Activated B cell treated with CpG ODN at 0.5 μM for 24 hours (primary cell): ENCODE data around the gene KATNIP. TPM values are rescaled to one million over a fixed set of nuclear protein-coding genes. Genes with fewer than 3 reads are reported as not detected.

Experiments used
- ATAC-seq: fragments of 200-7000 bp; cut with Tn5 transposase; one replicate; pipeline ENCODE4 v1.10.0; 2021; ENCODE audit warnings: low read depth, mild to moderate bottlenecking, moderate library complexity
- CTCF ChIA-PET: fragments of 350-600 bp; sonication (Branson Sonifier 250); formaldehyde crosslinking; loops from one replicate; lab custom pipeline; 2021; ENCODE audit warnings: antibody characterized with exemption; lab: Charles Lee
- POLR2A ChIA-PET: fragments of 350-600 bp; sonication (Branson Sonifier 250); formaldehyde crosslinking; loops from one replicate; lab custom pipeline; 2021; ENCODE audit warnings: antibody characterized with exemption; lab: Charles Lee
- DNase-seq: peaks from one replicate; pipeline ENCODE4 v3.0.0; 2022
- H3K27ac Mint-ChIP-seq: one replicate; pipeline ENCODE4 v1.8.0; 2020; ENCODE audit warnings: mixed read lengths
- H3K27me3 Mint-ChIP-seq: one replicate; pipeline ENCODE4 v1.8.0; 2021; ENCODE audit warnings: mixed read lengths
- H3K36me3 Mint-ChIP-seq: one replicate; pipeline ENCODE4 v1.8.0; 2021; ENCODE audit warnings: low read depth, mixed read lengths
- H3K4me1 Mint-ChIP-seq: one replicate; pipeline ENCODE4 v1.8.0; 2021; ENCODE audit warnings: mixed read lengths
- H3K4me3 Mint-ChIP-seq: one replicate; pipeline ENCODE4 v1.8.0; 2020; ENCODE audit warnings: mild to moderate bottlenecking, mixed read lengths
- H3K9me3 Mint-ChIP-seq: one replicate; pipeline ENCODE4 v1.8.0; 2020; ENCODE audit warnings: mixed read lengths
- intact Hi-C: fragments of 100-400 bp; cut with micrococcal nuclease; formaldehyde crosslinking; loops from one replicate; pipeline ENCODE4 v1.15.1; 2024
- total RNA-seq: library from RNA; stranded (reverse); gene quantifications from 2 replicates; pipeline ENCODE4 v1.2.3, GENCODE V29; 2022
- TF ChIP-seq, protein P1 (sequence below): fragments of 200-600 bp; IDR thresholded peaks from one replicate; pipeline ENCODE4 v1.8.0; 2022; ENCODE audit warnings: antibody characterized with exemption, mild to moderate bottlenecking

The KATNIP gene
- total RNA-seq, 1 donor from 2014 or later = 40.4 TPM

DNA sequence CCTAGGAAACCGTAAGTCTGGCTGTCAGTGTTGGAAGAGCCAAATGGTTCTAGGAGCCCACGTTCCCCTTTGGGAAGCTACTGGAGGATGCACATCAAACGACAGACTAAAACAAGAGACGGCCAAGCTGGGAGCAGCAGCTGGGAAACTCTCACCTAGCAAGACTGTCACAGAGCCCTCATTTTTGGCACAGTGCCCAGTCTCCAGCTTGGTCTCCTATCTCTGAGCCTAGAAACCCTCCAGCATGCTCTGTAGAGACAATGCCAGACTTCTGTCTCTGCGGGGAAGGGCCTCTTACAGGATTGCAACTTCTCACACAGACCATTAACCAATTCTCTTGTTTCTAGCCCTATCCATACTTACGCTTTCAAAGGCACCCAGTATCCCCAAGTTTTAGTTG lies 23.8 kb upstream of the KATNIP start:
- ChIA-PET POLR2A (no interaction called here), CTCF (no interaction called here)
- ATAC-seq = no peak
- Mint-ChIP-seq H3K27me3 (no peaks in the 10 kb centered on the region), H3K36me3 (peaks cover 92% of the 10 kb centered on the region), H3K9me3 (no peaks in the 10 kb centered on the region), H3K27ac (no peak overlapping the region), H3K4me1 (no peaks in the 10 kb centered on the region), H3K4me3 (no peak overlapping the region)
- intact Hi-C loops = no loop called here
- TF ChIP-seq, protein P1, sequence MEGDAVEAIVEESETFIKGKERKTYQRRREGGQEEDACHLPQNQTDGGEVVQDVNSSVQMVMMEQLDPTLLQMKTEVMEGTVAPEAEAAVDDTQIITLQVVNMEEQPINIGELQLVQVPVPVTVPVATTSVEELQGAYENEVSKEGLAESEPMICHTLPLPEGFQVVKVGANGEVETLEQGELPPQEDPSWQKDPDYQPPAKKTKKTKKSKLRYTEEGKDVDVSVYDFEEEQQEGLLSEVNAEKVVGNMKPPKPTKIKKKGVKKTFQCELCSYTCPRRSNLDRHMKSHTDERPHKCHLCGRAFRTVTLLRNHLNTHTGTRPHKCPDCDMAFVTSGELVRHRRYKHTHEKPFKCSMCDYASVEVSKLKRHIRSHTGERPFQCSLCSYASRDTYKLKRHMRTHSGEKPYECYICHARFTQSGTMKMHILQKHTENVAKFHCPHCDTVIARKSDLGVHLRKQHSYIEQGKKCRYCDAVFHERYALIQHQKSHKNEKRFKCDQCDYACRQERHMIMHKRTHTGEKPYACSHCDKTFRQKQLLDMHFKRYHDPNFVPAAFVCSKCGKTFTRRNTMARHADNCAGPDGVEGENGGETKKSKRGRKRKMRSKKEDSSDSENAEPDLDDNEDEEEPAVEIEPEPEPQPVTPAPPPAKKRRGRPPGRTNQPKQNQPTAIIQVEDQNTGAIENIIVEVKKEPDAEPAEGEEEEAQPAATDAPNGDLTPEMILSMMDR = no peak
- no peak for DNase-seq

- Mint-ChIP-seq H3K27me3 (no peaks in the 10 kb centered on the region), H3K4me1 (no peaks in the 10 kb centered on the region), H3K27ac (no peak overlapping the region), H3K36me3 (peaks cover 96% of the 10 kb centered on the region), H3K4me3 (no peak overlapping the region), H3K9me3 (no peaks in the 10 kb centered on the region)
- DNase-seq = no peak
- TF ChIP-seq, protein P1 = no peak
- ATAC-seq = no peak
- POLR2A ChIA-PET = no interaction called here
- CTCF ChIA-PET = no interaction called here
- intact Hi-C loops = no loop called here
Observed at GRCh38 chr16:27528294-27528693, 21.6 kb upstream of the KATNIP start.

GRCh38 chr16:27529962-27530361 lies 20.0 kb upstream of the KATNIP start:
- no peak for ATAC-seq
- H3K4me3 Mint-ChIP-seq = no peak overlapping the region
- no peak for DNase-seq
- H3K27me3 Mint-ChIP-seq = no peaks in the 10 kb centered on the region
- H3K9me3 Mint-ChIP-seq = no peaks in the 10 kb centered on the region
- intact Hi-C loops = no loop called here
- CTCF ChIA-PET = no interaction called here
- POLR2A ChIA-PET = no interaction called here
- peaks cover 93% of the 10 kb centered on the region for H3K36me3 Mint-ChIP-seq
- no peak overlapping the region for H3K27ac Mint-ChIP-seq
- TF ChIP-seq, protein P1 = no peak
- H3K4me1 Mint-ChIP-seq = no peaks in the 10 kb centered on the region

DNA sequence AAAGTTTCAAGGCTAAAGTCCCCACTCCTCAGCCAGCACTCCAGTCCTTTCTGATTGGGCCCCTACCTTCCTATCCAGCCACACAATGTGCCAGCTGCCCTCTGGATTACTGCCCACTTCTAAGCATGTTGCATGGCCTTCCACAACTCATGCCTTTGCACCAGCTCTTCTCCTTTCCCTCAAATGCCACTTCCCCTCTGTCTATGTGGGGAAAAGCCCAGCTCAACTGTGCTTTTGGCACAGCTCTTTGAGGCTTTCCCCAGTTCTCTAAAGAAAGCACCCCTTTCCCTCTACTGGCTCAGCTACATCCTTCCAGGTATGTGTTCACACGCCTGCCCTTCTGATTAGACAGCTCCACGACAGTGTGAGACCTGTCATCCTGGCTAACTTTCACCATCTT lies 18.8 kb upstream of the KATNIP start:
- POLR2A ChIA-PET = no interaction called here
- H3K9me3 Mint-ChIP-seq = no peaks in the 10 kb centered on the region
- no peaks in the 10 kb centered on the region for H3K4me1 Mint-ChIP-seq
- intact Hi-C loops = no loop called here
- H3K27ac Mint-ChIP-seq = no peak overlapping the region
- TF ChIP-seq, protein P1 = no peak
- no peaks in the 10 kb centered on the region for H3K27me3 Mint-ChIP-seq
- ATAC-seq (no peak), DNase-seq (no peak)
- CTCF ChIA-PET = no interaction called here
- peaks cover 92% of the 10 kb centered on the region for H3K36me3 Mint-ChIP-seq
- no peak overlapping the region for H3K4me3 Mint-ChIP-seq

DNA sequence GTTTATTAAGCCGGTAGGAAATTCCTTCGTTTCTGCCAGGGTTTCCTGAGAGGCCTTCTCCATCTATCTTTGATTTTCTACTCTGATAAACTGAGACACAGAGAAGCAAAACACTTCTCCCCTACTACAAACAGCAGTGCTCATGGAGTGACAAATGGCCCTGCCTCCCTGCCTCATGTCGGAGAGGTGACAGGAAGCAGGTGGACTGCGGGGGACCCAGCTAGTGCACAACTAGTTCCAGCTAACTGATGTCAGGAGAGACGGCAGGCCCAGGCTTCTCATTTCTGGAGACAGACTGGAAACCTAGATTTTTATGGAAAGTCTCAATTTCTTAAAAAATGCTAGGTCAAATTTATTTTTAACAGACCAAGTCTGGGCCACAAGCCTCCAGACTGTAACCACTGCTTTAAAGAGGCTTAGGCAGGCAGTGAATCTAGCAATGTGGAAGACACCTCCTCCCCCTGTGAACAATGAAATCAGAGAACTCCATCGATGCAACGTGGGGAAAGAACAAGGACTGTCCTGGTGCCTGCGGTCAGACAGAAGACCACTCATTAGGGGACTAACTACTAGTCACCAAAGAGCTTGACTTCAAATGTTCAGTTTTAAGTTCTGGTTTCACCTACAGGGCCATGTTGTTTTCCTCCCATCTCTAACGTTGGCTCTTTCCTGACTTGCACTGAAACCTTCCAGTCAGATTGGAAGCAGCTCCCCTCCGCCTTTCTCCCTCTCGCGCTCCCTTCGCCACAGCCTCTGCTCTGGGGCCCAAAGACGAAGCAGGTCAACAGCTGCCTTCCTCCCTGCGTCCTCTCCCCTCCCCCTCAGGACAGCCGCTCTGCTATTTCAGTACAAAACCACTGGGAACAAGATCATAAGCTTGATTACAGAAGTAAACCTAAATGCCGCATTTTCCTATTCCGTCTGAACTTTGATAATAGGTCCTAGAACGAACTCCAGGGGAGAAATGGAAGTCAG lies 17.8 kb upstream of the KATNIP start:
- Mint-ChIP-seq H3K36me3 (peaks cover 92% of the 10 kb centered on the region), H3K27ac (no peak overlapping the region), H3K9me3 (no peaks in the 10 kb centered on the region), H3K27me3 (no peaks in the 10 kb centered on the region), H3K4me3 (no peak overlapping the region), H3K4me1 (no peaks in the 10 kb centered on the region)
- ATAC-seq (no peak), DNase-seq (no peak)
- POLR2A ChIA-PET = no interaction called here
- TF ChIP-seq, protein P1 = no peak
- CTCF ChIA-PET = no interaction called here
- intact Hi-C loops = no loop called here
